ENCODE measurements around the gene CYP4B1. TPM values are rescaled to one million over a fixed set of nuclear protein-coding genes. Genes with fewer than 3 reads are reported as not detected.
"Not testable (repeated sequence)": the region's sequence is repeated elsewhere in the genome, so short reads cannot be mapped to it uniquely, and the experiment has no call there.

The CYP4B1 gene
- total RNA-seq, 2 experiments from 2014 or later = not detected

GRCh38 chr1:46846386-46846785, 47.5 kb downstream of the CYP4B1 start:
- H3K27me3 ChIP-seq (ENCODE audit: control insufficient read depth in 1 of 2, insufficient read depth in 2 of 2, low read length in 2 of 2) = peaks cover 0 to 10% of the 10 kb centered on the region in 2 experiments
- H3K27ac Mint-ChIP-seq; POLR2A ChIA-PET; DNase-seq; H3K9me3 ChIP-seq (ENCODE audit: control insufficient read depth in 1 of 2, insufficient read depth in 1 of 2, low read length in 2 of 2); H3K4me1 ChIP-seq (ENCODE audit: insufficient read depth, low read length); H3K36me3 ChIP-seq (ENCODE audit: insufficient read depth, low read length); H3K36me3 Mint-ChIP-seq (ENCODE audit: low read depth); H3K4me3 Mint-ChIP-seq; intact Hi-C loops (cut with DNase I, micrococcal nuclease); H3K4me1 Mint-ChIP-seq (ENCODE audit: low read depth); H3K27ac ChIP-seq (ENCODE audit: low read depth in 1 of 2, low read length in 2 of 2); ATAC-seq (ENCODE audit: poor library complexity); H3K9me3 Mint-ChIP-seq; CTCF ChIA-PET; H3K4me3 ChIP-seq (ENCODE audit: low read length): not testable (repeated sequence)
- peaks cover 48% of the 10 kb centered on the region for H3K27me3 Mint-ChIP-seq

GRCh38 chr1:46857660-46858065, 58.8 kb downstream of the CYP4B1 start:
- ATAC-seq (ENCODE audit: poor library complexity) = peak; percentile 39
- H3K4me3 Mint-ChIP-seq; H3K4me1 ChIP-seq (ENCODE audit: insufficient read depth, low read length); H3K36me3 Mint-ChIP-seq (ENCODE audit: low read depth); H3K27ac Mint-ChIP-seq; CTCF ChIA-PET; H3K36me3 ChIP-seq (ENCODE audit: insufficient read depth, low read length); H3K27ac ChIP-seq (ENCODE audit: low read depth in 1 of 2, low read length in 2 of 2); H3K27me3 ChIP-seq (ENCODE audit: control insufficient read depth in 1 of 2, insufficient read depth in 2 of 2, low read length in 2 of 2); H3K4me3 ChIP-seq (ENCODE audit: low read length); H3K9me3 ChIP-seq (ENCODE audit: control insufficient read depth in 1 of 2, insufficient read depth in 1 of 2, low read length in 2 of 2); H3K4me1 Mint-ChIP-seq (ENCODE audit: low read depth); POLR2A ChIA-PET; intact Hi-C loops (cut with DNase I, micrococcal nuclease); H3K9me3 Mint-ChIP-seq: not testable (repeated sequence)
- peaks cover 42% of the 10 kb centered on the region for H3K27me3 Mint-ChIP-seq
- peak in 1 of 14 experiments; percentile 8 for DNase-seq

DNA sequence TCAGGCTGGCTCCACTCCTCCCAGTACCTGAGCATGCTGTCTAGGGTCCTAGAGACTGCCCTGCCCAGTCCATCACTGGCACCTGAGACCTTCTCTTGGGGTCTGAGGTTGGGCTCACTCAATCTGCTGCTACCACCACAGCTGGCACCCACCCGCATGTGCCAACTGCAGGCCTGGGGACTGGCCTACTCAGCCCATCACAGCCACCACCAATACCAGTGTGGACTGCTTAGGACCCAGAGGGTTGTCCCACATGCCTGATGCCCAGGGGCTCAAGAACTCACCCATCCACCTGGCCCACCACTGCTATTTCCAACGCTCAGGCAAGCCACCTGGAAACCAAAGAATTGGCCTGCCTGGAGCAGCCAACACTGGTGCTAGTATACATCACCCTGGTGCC, 63.5 kb downstream of the CYP4B1 start:
- ATAC-seq (ENCODE audit: poor library complexity) (no peak), DNase-seq (no peak)
- ChIA-PET CTCF (no interaction called here), POLR2A (no interaction called here)
- H3K4me3 Mint-ChIP-seq = no peak overlapping the region
- no peak overlapping the region for H3K27ac Mint-ChIP-seq
- Histone ChIP-seq H3K9me3 (ENCODE audit: control insufficient read depth in 1 of 2, insufficient read depth in 1 of 2, low read length in 2 of 2) (peaks cover 16% of the 10 kb centered on the region in 2 experiments), H3K4me3 (ENCODE audit: low read length) (no peak overlapping the region), H3K36me3 (ENCODE audit: insufficient read depth, low read length) (no peaks in the 10 kb centered on the region), H3K27me3 (ENCODE audit: control insufficient read depth in 1 of 2, insufficient read depth in 2 of 2, low read length in 2 of 2) (peaks cover 0 to 6% of the 10 kb centered on the region in 2 experiments), H3K27ac (ENCODE audit: low read depth in 1 of 2, low read length in 2 of 2) (no peak overlapping the region), H3K4me1 (ENCODE audit: insufficient read depth, low read length) (no peaks in the 10 kb centered on the region)
- H3K27me3 Mint-ChIP-seq = peaks cover 44% of the 10 kb centered on the region
- no peak for TF ChIP-seq CTCF (IDR thresholded peaks at IDR 0.05)
- H3K9me3 Mint-ChIP-seq = peaks cover 6% of the 10 kb centered on the region
- peaks cover 5% of the 10 kb centered on the region for H3K4me1 Mint-ChIP-seq (ENCODE audit: low read depth)
- no peaks in the 10 kb centered on the region for H3K36me3 Mint-ChIP-seq (ENCODE audit: low read depth)
- intact Hi-C loops (cut with DNase I, micrococcal nuclease) = no loop called here

Other genes starting within 250 kb of the CYP4B1 start
- not detected for gene KNCN, start 247.4 kb upstream of the CYP4B1 start, total RNA-seq
- 10 to 100 TPM; 27.1 to 29.6 TPM for gene MKNK1, start 194.8 kb upstream of the CYP4B1 start, total RNA-seq
- 1 to 10 TPM; 6.7 to 7.8 TPM for gene MOB3C, start 182.2 kb upstream of the CYP4B1 start, total RNA-seq
- gene ATPAF1, start 130.7 kb upstream of the CYP4B1 start, total RNA-seq = 10 to 100 TPM; 10.1 to 12.4 TPM
- gene TEX38, start 127.2 kb upstream of the CYP4B1 start, total RNA-seq = not detected
- 10 to 100 TPM; 36.8 to 38.3 TPM for gene EFCAB14, start 79.9 kb upstream of the CYP4B1 start, total RNA-seq
- gene CYP4A11, start 142.4 kb downstream of the CYP4B1 start, total RNA-seq = not detected
- gene CYP4X1, start 224.6 kb downstream of the CYP4B1 start, total RNA-seq = not detected